ENCODE measurements around the gene RHCG. TPM values are rescaled to one million over a fixed set of nuclear protein-coding genes. Genes with fewer than 3 reads are reported as not detected.

Gene RHCG
- total and polyA plus RNA-seq, 2 of the 13 experiments (the other 11 are each of a cell fraction or from before 2014, with no cell fraction given), result not detected

DNA sequence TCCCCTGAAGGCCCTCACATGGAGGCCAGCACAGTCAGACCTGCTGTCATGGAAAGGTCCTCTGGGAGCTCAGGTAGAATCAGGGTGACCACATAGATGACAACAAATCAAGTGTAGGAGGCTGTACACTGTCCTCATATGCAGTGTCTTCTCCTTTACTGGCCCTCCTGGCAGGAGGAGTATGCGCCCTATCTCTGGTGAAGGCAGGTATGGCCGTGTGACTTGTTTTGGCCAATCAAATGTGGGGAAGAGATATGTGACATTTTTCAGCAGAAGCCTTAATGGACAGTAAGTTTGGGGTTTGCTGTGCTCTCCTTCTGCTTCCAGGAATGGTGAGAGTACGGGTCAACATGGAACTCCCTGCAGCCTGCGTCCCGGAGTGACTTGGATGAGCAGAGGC, 69.9 kb downstream of the RHCG start:
- no peak overlapping the region for H3K4me2 ChIP-seq (ENCODE audit: low read depth, low read length)
- no peak for FAIRE-seq
- CTCF ChIA-PET (ENCODE audit: low intra/inter-chr PET ratio, low total read pairs), result no interaction called here
- no peaks in the 10 kb centered on the region for H3K36me3 ChIP-seq (replicated peaks in 1 of 2; ENCODE audit: control insufficient read depth in 1 of 2, insufficient read depth in 2 of 2, low read length in 2 of 2)
- TF ChIP-seq, protein P1, sequence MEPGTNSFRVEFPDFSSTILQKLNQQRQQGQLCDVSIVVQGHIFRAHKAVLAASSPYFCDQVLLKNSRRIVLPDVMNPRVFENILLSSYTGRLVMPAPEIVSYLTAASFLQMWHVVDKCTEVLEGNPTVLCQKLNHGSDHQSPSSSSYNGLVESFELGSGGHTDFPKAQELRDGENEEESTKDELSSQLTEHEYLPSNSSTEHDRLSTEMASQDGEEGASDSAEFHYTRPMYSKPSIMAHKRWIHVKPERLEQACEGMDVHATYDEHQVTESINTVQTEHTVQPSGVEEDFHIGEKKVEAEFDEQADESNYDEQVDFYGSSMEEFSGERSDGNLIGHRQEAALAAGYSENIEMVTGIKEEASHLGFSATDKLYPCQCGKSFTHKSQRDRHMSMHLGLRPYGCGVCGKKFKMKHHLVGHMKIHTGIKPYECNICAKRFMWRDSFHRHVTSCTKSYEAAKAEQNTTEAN (CRISPR knock-in tag; conservative IDR thresholded peaks at IDR 0.05), result no peak
- TF ChIP-seq SMARCC2 (IDR thresholded peaks at IDR 0.05), result no peak
- in situ Hi-C loops (cut with HindIII; ENCODE audit: extremely low pct_ligation_motif_present, low pct_unique_long_range_greater_than_20kb), result no loop called here
- no peak overlapping the region for H3K9ac ChIP-seq (ENCODE audit: insufficient read depth, low read depth, low read length)
- H3K79me2 ChIP-seq (ENCODE audit: insufficient read depth, low read length), result no peaks in the 10 kb centered on the region
- H4K20me1 ChIP-seq (ENCODE audit: insufficient read depth, low read length), result no peaks in the 10 kb centered on the region
- H3K4me3 ChIP-seq (replicated peaks in 1 of 3; ENCODE audit: insufficient read depth in 1 of 3, low read depth in 2 of 3, low read length in 3 of 3), result no peak overlapping the region
- peaks cover 0 to 8% of the 10 kb centered on the region in 2 experiments; a peak in 1 of 5 replicates for H3K27me3 ChIP-seq (ENCODE audit: control insufficient read depth in 1 of 2, insufficient read depth in 2 of 2, low read length in 2 of 2)
- H2AFZ ChIP-seq (ENCODE audit: low read length), result no peak overlapping the region
- POLR2A ChIA-PET, result no interaction called here
- H3K9me3 ChIP-seq (ENCODE audit: low read length), result no peaks in the 10 kb centered on the region
- 32% methylated on average over 3 of the region's 5 CpGs for WGBS (ENCODE audit: low lambda C conversion rate)
- intact Hi-C loops (cut with micrococcal nuclease; ENCODE audit: unreplicated experiment), result no loop called here
- no peak for ATAC-seq
- no peak for DNase-seq (ENCODE audit: low spot score)
- no peak overlapping the region for H3K27ac ChIP-seq (ENCODE audit: extremely low read length, insufficient read depth, low read length)
- peaks cover 8% of the 10 kb centered on the region; the same call in 1 of the 2 replicates for H3K4me1 ChIP-seq (ENCODE audit: insufficient read depth, low read length)
- BruUV-seq (replicated peaks), result no TSS peak

GRCh38 chr15:89423981-89424380, 72.4 kb downstream of the RHCG start:
- no peak overlapping the region for H3K4me2 ChIP-seq (ENCODE audit: low read depth, low read length)
- TF ChIP-seq ADNP (CRISPR knock-in tag; IDR thresholded peaks at IDR 0.05), result no peak
- no peak for TF ChIP-seq BRD4 (CRISPR knock-in tag; IDR thresholded peaks at IDR 0.05)
- no peak for TF ChIP-seq ZMYM4 (CRISPR knock-in tag; IDR thresholded peaks at IDR 0.05)
- no peak for TF ChIP-seq SMAD3 (CRISPR knock-in tag; IDR thresholded peaks at IDR 0.05)
- H3K4me1 ChIP-seq (ENCODE audit: insufficient read depth, low read length), result no peaks in the 10 kb centered on the region
- DNase-seq (ENCODE audit: low spot score) (no peak), ATAC-seq (no peak), FAIRE-seq (no peak)
- POLR2A ChIA-PET, result no interaction called here
- H4K20me1 ChIP-seq (ENCODE audit: insufficient read depth, low read length), result no peaks in the 10 kb centered on the region; the same call in 1 of the 2 replicates
- H3K9ac ChIP-seq (ENCODE audit: insufficient read depth, low read depth, low read length), result no peak overlapping the region
- H2AFZ ChIP-seq (ENCODE audit: low read length), result no peak overlapping the region
- no peaks in the 10 kb centered on the region for H3K9me3 ChIP-seq (ENCODE audit: low read length)
- peaks cover 0 to 3% of the 10 kb centered on the region in 2 experiments; a peak in 2 of 5 replicates for H3K27me3 ChIP-seq (ENCODE audit: control insufficient read depth in 1 of 2, insufficient read depth in 2 of 2, low read length in 2 of 2)
- no TSS peak for BruUV-seq (replicated peaks)
- CTCF ChIA-PET (ENCODE audit: low intra/inter-chr PET ratio, low total read pairs), result no interaction called here
- H3K36me3 ChIP-seq (replicated peaks in 1 of 2; ENCODE audit: control insufficient read depth in 1 of 2, insufficient read depth in 2 of 2, low read length in 2 of 2), result no peaks in the 10 kb centered on the region
- in situ Hi-C loops (cut with HindIII; ENCODE audit: extremely low pct_ligation_motif_present, low pct_unique_long_range_greater_than_20kb), result no loop called here
- H3K27ac ChIP-seq (ENCODE audit: extremely low read length, insufficient read depth, low read length), result no peak overlapping the region
- H3K79me2 ChIP-seq (ENCODE audit: insufficient read depth, low read length), result no peaks in the 10 kb centered on the region
- H3K4me3 ChIP-seq (replicated peaks in 1 of 3; ENCODE audit: insufficient read depth in 1 of 3, low read depth in 2 of 3, low read length in 3 of 3), result no peak overlapping the region
- intact Hi-C loops (cut with micrococcal nuclease; ENCODE audit: unreplicated experiment), result no loop called here
- 30% methylated on average over 8 of the region's 8 CpGs for WGBS (ENCODE audit: low lambda C conversion rate)

Other genes starting within 250 kb of the RHCG start
- 19.1 and 35.5 TPM in 2 replicates for gene POLG, start 161.8 kb downstream of the RHCG start, total RNA-seq (2016; rRNA removed; fragmentation: Illumina TruSeq; extraction: Trizol)
- 25.7 and 26.6 TPM in 2 replicates for gene POLG, start 161.8 kb downstream of the RHCG start, polyA plus RNA-seq (2011; rRNA removed)
- 14.3 and 14.8 TPM in 2 replicates for gene TICRR, start 78.9 kb upstream of the RHCG start, total RNA-seq (2016; rRNA removed; fragmentation: Illumina TruSeq; extraction: Trizol)
- 3.3 and 4.1 TPM in 2 replicates for gene TICRR, start 78.9 kb upstream of the RHCG start, polyA plus RNA-seq (2011; rRNA removed)
- gene KIF7, start 158.9 kb upstream of the RHCG start, total RNA-seq (2016; rRNA removed; fragmentation: Illumina TruSeq; extraction: Trizol), result 4.4 and 6.2 TPM in 2 replicates
- 1.5 and 2.2 TPM in 2 replicates for gene KIF7, start 158.9 kb upstream of the RHCG start, polyA plus RNA-seq (2011; rRNA removed)
- gene PLIN1, start 182.8 kb upstream of the RHCG start, total RNA-seq (2016; rRNA removed; fragmentation: Illumina TruSeq; extraction: Trizol), result 0.73 and 1.2 TPM in 2 replicates
- 0.74 and 0.78 TPM in 2 replicates for gene PLIN1, start 182.8 kb upstream of the RHCG start, polyA plus RNA-seq (2011; rRNA removed)
- gene PEX11A, start 194.2 kb upstream of the RHCG start, total RNA-seq (2016; rRNA removed; fragmentation: Illumina TruSeq; extraction: Trizol), result 13.9 and 15.1 TPM in 2 replicates
- 9.9 and 10.2 TPM in 2 replicates for gene PEX11A, start 194.2 kb upstream of the RHCG start, polyA plus RNA-seq (2011; rRNA removed)
- gene WDR93, start 194.2 kb upstream of the RHCG start, total RNA-seq (2016; rRNA removed; fragmentation: Illumina TruSeq; extraction: Trizol), result not detected in 2 replicates
- 0.07 and 0.08 TPM in 2 replicates for gene WDR93, start 194.2 kb upstream of the RHCG start, polyA plus RNA-seq (2011; rRNA removed)